HG03432 (cell line): ENCODE measurements around the gene NUDT8.
"Not testable (repeated sequence)": the region's sequence is repeated elsewhere in the genome, so short reads cannot be mapped to it uniquely, and the experiment has no call there.

Experiments used
- ATAC-seq: cut with Tn5 transposase; IDR thresholded peaks from one replicate; pipeline ENCODE4 v1.9.1; 2021; ENCODE audit warnings: mild to moderate bottlenecking, moderate library complexity; ENCODE audit not compliant: unreplicated experiment

The NUDT8 gene

DNA sequence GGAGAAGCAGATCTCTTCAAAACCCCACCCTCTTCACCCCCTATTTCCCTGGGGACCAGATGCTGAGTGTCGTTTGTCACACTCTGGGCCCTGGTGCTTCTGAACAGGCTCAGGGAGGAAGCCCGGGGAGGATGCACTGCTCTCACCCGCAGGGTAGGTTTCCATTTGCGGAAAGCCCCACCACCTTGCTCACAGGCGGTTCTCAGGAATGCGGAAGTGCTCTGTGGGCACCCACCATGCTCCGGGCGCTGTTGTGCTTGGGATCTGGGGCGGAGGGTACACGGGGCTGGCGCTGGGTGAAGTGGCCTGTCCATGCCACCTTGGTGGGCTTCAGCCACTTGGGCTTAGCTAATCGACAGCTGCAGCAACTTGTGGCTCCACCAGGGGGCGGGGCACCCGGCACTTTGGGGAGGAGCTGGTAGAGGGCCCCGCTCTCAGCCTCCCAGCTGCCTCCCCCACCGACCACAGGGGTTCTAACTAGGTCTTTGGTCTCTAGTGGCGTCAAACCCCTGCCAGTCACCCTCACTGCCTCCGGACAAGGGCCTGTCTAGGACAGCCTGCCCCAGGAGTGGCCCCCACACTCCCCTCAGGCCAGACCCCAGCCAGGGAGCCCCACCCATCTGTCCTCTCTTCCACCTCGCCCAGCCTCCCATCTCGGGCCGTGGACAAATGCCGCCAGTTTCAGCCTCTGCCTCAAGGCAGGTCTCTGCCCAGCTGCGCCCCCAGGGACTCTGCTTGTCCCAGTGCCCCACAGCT, 15.6 kb downstream of the NUDT8 start:
- peak; percentile 75 for ATAC-seq

- ATAC-seq: no peak
These were observed 16.3 kb downstream of the NUDT8 start for GRCh38 chr11:67613313-67613959.

- ATAC-seq: no peak
These were observed 17.0 kb downstream of the NUDT8 start for GRCh38 chr11:67612751-67613150.

DNA sequence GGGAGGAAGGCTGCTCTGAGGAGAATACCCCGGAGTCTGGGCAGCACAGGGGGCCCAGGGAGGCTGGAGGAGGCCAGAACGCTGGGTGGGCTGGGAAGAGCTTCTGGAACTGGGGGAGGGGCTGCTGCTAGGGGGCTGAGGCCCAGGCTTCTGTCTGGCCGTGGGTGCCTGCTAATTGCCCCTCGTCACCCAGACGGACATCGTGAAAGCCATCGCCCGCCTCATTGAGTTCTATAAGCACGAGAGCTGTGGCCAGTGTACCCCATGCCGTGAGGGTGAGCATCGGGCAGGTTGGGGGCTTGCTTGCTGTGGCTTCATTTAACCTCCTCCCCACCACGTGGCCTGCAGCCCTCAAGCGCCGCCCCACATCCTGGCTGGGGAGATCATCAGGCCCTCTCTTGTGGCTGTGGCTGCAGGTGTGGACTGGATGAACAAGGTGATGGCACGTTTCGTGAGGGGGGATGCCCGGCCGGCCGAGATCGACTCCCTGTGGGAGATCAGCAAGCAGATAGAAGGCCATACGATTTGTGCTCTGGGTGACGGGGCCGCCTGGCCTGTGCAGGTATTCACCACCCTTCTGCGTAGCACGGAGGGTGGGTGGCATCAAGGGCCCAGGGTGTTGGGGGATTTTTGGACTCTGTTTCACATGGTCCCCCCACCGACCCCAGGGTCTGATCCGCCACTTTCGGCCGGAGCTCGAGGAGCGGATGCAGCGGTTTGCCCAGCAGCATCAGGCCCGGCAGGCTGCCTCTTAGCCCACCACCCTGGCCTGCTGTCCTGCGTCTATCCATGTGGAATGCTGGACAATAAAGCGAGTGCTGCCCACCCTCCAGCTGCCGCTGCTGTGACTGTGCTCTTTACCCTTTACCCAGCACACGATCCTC, 17.8 kb downstream of the NUDT8 start:
- no peak for ATAC-seq

DNA sequence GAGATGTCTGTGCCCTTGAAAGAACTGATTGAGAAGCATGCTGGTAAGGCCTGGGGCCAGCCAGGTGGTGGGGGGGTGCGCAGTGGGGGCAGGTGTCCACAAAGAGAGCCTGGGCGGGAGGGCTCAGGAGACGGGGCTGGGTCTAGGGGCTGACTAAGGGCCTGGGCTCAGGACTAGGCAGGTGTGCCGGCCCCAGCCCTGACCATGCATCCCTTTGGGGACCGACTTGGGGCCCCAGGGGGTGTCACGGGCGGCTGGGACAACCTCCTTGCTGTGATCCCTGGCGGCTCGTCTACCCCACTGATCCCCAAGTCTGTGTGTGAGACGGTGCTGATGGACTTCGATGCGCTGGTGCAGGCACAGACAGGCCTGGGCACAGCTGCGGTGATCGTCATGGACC, 18.6 kb downstream of the NUDT8 start:
- ATAC-seq: no peak

GRCh38 chr11:67610302-67610868, 19.4 kb downstream of the NUDT8 start:
- ATAC-seq: no peak

DNA sequence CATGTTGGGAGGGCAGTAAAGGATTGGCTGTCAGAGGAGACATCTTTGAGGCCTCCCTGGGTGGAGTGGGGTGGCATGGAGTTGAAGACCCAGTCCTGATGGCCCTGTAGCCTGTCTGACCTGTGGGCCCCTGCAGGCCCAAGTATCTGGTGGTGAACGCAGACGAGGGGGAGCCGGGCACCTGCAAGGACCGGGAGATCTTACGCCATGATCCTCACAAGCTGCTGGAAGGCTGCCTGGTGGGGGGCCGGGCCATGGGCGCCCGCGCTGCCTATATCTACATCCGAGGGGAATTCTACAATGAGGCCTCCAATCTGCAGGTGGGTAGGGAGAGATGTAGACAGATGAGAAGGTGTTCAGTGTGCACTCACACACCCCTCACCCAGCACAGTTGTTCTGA, 20.4 kb downstream of the NUDT8 start:
- ATAC-seq: no peak

- ATAC-seq: no peak
These were observed 21.3 kb downstream of the NUDT8 start for GRCh38 chr11:67608486-67608885.

DNA sequence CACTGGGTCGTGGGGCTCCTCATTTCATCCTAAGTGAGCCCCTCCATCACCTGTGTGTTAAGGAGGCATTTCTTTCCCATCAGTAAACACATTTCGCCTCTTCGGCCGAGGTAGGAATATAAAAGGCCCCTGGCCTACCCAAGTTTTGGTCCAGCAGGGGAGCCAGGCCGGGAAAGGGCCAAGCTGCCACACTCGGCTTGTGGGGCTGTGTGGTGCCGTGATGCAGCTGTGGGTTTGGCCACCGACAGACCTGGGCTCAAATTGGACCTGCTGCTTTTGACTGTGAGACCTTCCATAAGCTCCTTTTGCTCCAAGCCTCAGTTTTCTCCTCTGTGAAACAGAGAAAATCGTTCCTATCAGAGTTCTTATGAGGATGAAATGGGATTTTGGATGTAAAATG, 22.2 kb downstream of the NUDT8 start:
- no peak for ATAC-seq

DNA sequence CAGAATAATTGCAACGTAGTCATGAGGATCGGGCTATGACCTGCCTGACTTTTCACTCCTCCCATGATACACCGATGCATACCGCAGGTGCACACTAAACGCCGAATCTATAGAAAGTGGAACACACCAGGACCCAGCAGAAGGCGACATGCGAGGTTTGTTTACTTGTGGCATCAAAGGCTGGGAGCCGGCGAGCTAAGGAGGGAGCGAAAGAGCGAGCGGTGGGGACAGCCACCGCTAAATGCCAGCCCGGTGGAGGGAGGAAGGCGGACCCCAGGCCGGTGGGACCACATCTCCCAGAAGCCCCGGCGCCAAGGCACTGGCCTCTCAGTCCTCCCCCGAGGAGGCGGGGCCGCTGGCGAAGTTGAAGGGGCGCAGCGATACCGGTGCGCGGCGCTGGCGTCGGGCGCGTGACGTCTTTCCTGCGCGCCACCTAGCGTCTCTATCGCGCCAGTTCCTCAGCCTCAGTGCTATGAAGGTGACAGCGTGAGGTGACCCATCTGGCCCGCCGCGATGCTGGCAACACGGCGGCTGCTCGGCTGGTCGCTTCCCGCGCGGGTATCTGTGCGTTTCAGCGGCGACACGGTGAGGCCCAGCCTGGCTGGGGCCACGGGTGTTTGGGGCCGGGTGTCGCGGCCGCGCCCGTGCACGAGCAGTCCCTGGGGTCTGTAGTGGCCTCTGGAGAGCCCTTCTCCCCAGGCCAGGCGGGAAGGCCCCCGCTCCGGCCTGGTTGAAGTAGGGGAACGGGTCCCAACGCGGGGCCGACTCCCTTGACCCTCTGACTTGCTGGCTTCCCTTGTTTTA, 23.0 kb downstream of the NUDT8 start, which contains the start of gene NDUFV1:
TSS of gene NDUFV1 (plus strand) at position 445 of the 804 bp plus-strand sequence. CDS start at position 514, 69 bp downstream.
- peak; percentile 93 for ATAC-seq

DNA sequence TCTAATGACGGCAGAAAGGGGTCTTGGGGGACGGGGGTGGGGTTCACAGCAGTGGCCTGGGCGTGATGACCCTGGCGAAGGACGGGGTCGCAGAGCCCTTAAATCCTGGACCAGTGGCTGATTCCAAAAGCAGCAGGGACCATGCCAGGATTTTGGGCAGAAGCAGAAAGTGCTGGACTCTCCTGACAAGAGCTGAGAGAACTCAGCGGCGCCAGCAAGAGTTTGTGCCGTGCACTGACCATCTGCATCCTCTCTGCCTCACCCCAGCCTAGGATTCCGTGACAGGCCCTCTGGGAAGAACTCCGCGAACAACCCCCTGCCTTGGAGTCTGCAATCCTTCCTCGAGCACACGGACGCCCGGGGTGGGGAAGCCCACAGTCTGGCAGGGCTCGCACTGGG, 23.6 kb downstream of the NUDT8 start:
- no peak for ATAC-seq

GRCh38 chr11:67605231-67606011, 24.3 kb downstream of the NUDT8 start:
- ATAC-seq: no peak

- ATAC-seq: no peak
These were observed 24.9 kb downstream of the NUDT8 start for GRCh38 chr11:67604815-67605214.

DNA sequence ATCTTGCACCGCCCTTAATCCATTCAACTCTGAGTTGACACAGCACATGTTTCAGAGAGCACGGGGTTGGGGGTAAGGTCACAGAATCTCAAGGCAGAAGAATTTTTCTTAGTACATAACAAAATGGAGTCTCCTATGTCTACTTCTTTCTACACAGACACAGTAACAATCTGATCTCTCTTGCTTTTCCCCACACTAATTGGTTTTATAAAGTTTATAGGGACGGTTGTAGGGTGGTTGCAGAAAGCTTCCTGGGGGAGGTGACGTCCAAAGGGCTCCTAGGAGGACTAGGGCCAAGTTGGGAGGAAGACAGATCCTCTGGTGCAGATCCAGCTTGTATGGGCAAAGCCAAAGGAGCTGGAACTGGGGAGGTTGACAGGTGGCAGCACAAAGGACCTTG, 25.6 kb downstream of the NUDT8 start:
- not testable (repeated sequence) for ATAC-seq

- ATAC-seq: no peak
These were observed 28.6 kb downstream of the NUDT8 start for GRCh38 chr11:67601098-67601497.

DNA sequence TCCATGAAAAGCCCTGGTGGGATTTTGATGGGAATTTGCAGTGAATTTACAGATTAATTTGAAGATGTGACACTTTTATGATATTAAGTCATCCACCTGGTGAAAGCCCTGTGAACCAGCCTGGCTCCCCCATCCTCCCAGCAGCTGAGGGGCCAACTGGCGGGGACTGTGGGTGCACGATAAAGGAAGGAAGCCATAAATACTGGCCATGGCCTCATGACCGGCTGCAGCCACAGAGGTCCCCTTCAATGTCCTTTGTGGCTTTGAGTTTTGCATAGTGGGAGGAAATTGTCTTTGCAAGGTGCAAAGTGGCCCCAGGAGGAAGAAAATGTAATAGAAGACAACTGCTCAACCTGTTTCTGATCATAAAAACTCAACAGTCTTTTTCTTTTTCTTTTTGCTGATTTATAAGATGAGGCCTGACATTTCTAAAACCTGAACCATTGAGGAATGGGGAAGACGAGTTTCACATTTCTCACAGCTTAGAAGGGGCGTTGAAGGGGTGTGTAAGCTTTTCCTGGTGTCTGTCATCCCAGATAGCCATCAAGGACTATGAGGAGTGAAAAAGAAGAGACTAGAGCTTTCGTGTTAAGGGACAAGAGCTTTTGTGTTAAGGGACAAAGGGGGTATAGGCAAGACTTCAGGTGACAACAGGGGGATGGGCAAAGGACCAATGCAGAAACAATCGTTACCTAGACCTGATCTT, 29.3 kb downstream of the NUDT8 start:
- ATAC-seq: peak; percentile 52

GRCh38 chr11:67599149-67599548, 30.6 kb downstream of the NUDT8 start:
- ATAC-seq: no peak

- not testable (repeated sequence) for ATAC-seq
These were observed 31.8 kb downstream of the NUDT8 start for GRCh38 chr11:67597963-67598362.

DNA sequence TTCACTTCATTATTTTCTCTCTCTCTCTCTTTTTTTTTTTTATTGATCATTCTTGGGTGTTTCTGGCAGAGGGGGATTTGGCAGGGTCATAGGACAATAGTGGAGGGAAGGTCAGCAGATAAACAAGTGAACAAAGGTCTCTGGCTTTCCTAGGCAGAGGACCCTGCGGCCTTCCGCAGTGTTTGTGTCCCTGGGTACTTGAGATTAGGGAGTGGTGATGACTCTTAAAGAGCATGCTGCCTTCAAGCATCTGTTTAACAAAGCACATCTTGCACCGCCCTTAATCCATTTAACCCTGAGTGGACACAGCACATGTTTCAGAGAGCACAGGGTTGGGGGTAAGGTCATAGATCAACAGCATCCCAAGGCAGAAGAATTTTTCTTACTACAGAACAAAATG, 32.3 kb downstream of the NUDT8 start:
- ATAC-seq: not testable (repeated sequence)
